A549 (cell line): ENCODE measurements around the gene DHDDS.

Source experiments
- CHD2 ChIP-seq: fragments of 150-350 bp; IDR thresholded peaks from 2 replicates; pipeline ENCODE4 v1.6.1; 2014; ENCODE audit warnings: low read length; ENCODE audit not compliant: partially characterized antibody
- CTCF ChIP-seq: fragments of >200 bp; sonication (Bioruptor Twin); formaldehyde crosslinking; IDR thresholded peaks from 3 replicates; pipeline ENCODE4 v1.5.1; 2016
- GATA3 ChIP-seq: IDR thresholded peaks from 2 replicates; pipeline ENCODE4 v1.6.1; 2012; ENCODE audit warnings: borderline replicate concordance
- HMGXB4 ChIP-seq: fragments of 250-450 bp; sonication (Bioruptor Pico); IDR thresholded peaks from 2 replicates; pipeline ENCODE4 v1.5.0; 2021; ENCODE audit warnings: mild to moderate bottlenecking, moderate library complexity, borderline replicate concordance
- REST ChIP-seq: fragments of 200-600 bp; sonication (generic); IDR thresholded peaks from 2 replicates; pipeline ENCODE4 v1.6.1; 2016; ENCODE audit warnings: antibody characterized with exemption, mild to moderate bottlenecking, moderate library complexity
- SREBF2 ChIP-seq: fragments of 450-650 bp; IDR thresholded peaks from 2 replicates; pipeline ENCODE4 v1.6.1; 2014; ENCODE audit warnings: mild to moderate bottlenecking, moderate library complexity

GRCh38 chr1:26449868-26450267 is 17.7 kb downstream of the DHDDS start:
- TF ChIP-seq CTCF (no peak), SREBF2 (no peak), HMGXB4 (no peak), GATA3 (no peak), REST (no peak), CHD2 (no peak)
